Endothelial cell of umbilical vein (primary cell): ENCODE results near the gene RPL10A. TPM values are rescaled to one million over a fixed set of nuclear protein-coding genes. Genes with fewer than 3 reads are reported as not detected.
A peak's percentile ranks its signal among the peaks of the same experiment; 100 is the strongest.
"Not testable (repeated sequence)": the region's sequence is repeated elsewhere in the genome, so short reads cannot be mapped to it uniquely, and the experiment has no call there.

Experiments
- BruUV-seq: library from RNA; stranded (reverse); fragments of 400-500 nt; replicated peaks from 2 replicates; lab custom pipeline; 2021; lab: Mats Ljungman, UMichigan
- CTCF ChIA-PET: fragments of 300-600, 350-600 bp; sonication (Branson Sonifier 250); formaldehyde crosslinking; loops from one replicate; lab custom pipeline; 2021; ENCODE audit warnings: antibody characterized with exemption, inconsistent platforms; lab: Charles Lee
- POLR2A ChIA-PET: fragments of 300-600, 350-600 bp; sonication (Branson Sonifier 250); formaldehyde crosslinking; loops from one replicate; lab custom pipeline; 2021; ENCODE audit warnings: antibody characterized with exemption, inconsistent platforms; lab: Charles Lee
- DNase-seq: peaks from one replicate; pipeline ENCODE4 v3.0.0-alpha.2; 2011; ENCODE audit warnings: low read depth, low spot score
- FAIRE-seq: peaks from 2 replicates; lab custom pipeline; 2011; peaks lifted over from hg19 to GRCh38; lab: Jason Lieb, UNC
- H2AFZ ChIP-seq: 2 replicates; pipeline ENCODE4 v1.6.0; 2012; ENCODE audit warnings: low read depth, low read length, control low read depth, inconsistent platforms
- H3K27ac ChIP-seq: 2 replicates; pipeline ENCODE4 v1.5.1; 2011; ENCODE audit warnings: low read depth, mild to moderate bottlenecking, control low read depth, low read length, moderate library complexity; ENCODE audit not compliant: insufficient read depth
- H3K27me3 ChIP-seq, 2 experiments: 2 replicates each; pipeline versions ENCODE4 v1.6.0 to v1.6.1; 2011; ENCODE audit warnings: low read length in 2 of 2, mixed read lengths in 1 of 2; ENCODE audit not compliant: control insufficient read depth in 2 of 2, insufficient read depth in 2 of 2
- H3K36me3 ChIP-seq, 2 experiments: 2 replicates in 1 of 2; 3 replicates in 1 of 2; pipeline ENCODE4 v1.5.1; 2011; ENCODE audit warnings: low read length in 2 of 2, mild to moderate bottlenecking in 1 of 2, moderate library complexity in 1 of 2; ENCODE audit not compliant: control insufficient read depth in 2 of 2, insufficient read depth in 2 of 2; ENCODE audit errors: extremely low read depth in 1 of 2
- H3K4me1 ChIP-seq: 3 replicates; pipeline ENCODE4 v1.5.1; 2011; ENCODE audit warnings: mild to moderate bottlenecking, low read length; ENCODE audit not compliant: control insufficient read depth, insufficient read depth; ENCODE audit errors: extremely low read depth
- H3K4me2 ChIP-seq: 2 replicates; pipeline ENCODE4 v1.6.1; 2011; ENCODE audit warnings: low read length, control low read depth, mixed read lengths; ENCODE audit not compliant: insufficient read depth
- H3K4me3 ChIP-seq, 3 experiments: fragments of 200-600 bp in 1 of 3; sonication (generic), shearing (Covaris generic) in 1 of 3; replicated peaks in 1 of 3; 2 replicates each; pipeline ENCODE4 v1.5.1; 2011 to 2016; ENCODE audit warnings: control low read depth in 3 of 3, low read length in 3 of 3, mild to moderate bottlenecking in 2 of 3, inconsistent platforms in 1 of 3, low read depth in 1 of 3, moderate library complexity in 1 of 3; ENCODE audit not compliant: insufficient read depth in 1 of 3
- H3K79me2 ChIP-seq: 2 replicates; pipeline ENCODE4 v1.6.0; 2012; ENCODE audit warnings: low read length, inconsistent platforms; ENCODE audit not compliant: control insufficient read depth, insufficient read depth
- H3K9ac ChIP-seq: replicated peaks from 2 replicates; pipeline ENCODE3; 2011; ENCODE audit warnings: low read length, control low read depth; ENCODE audit not compliant: insufficient read depth; ENCODE audit errors: extremely low read depth
- H3K9me1 ChIP-seq: replicated peaks from 3 replicates; pipeline ENCODE4 v1.6.0; 2011; ENCODE audit warnings: mild to moderate bottlenecking, low read length; ENCODE audit not compliant: control insufficient read depth, insufficient read depth; ENCODE audit errors: extremely low read depth
- H3K9me3 ChIP-seq: replicated peaks from 2 replicates; pipeline ENCODE4 v1.5.1; 2012; ENCODE audit warnings: low read length, inconsistent platforms; ENCODE audit not compliant: control insufficient read depth, insufficient read depth
- H4K20me1 ChIP-seq: replicated peaks from 2 replicates; pipeline ENCODE3; 2011; ENCODE audit warnings: mild to moderate bottlenecking, low read length; ENCODE audit not compliant: control insufficient read depth, insufficient read depth; ENCODE audit errors: extremely low read depth
- CTCF ChIP-seq, 2 donors: IDR thresholded peaks; 1 replicate in 1 of 2; 2 replicates in 1 of 2; pipeline ENCODE4 v1.5.1; 2011; ENCODE audit warnings: low read length in 2 of 2, mild to moderate bottlenecking in 2 of 2, moderate library complexity in 2 of 2, control low read depth in 1 of 2, inconsistent platforms in 1 of 2, low read depth in 1 of 2; ENCODE audit not compliant: insufficient read depth in 1 of 2; ENCODE audit errors: extremely low read depth in 1 of 2
- EZH2 ChIP-seq: IDR thresholded peaks from 2 replicates; pipeline ENCODE4 v1.6.1; 2012; ENCODE audit warnings: borderline replicate concordance, low read depth, mild to moderate bottlenecking, moderate library complexity, low read length, inconsistent platforms; ENCODE audit not compliant: severe bottlenecking
- MAX ChIP-seq: IDR thresholded peaks from 2 replicates; pipeline ENCODE4 v1.6.1; 2011; ENCODE audit not compliant: insufficient read depth, insufficient read length
- dilution Hi-C: fragments of 300-500 bp; cut with MboI; formaldehyde crosslinking; loops from one replicate; pipeline ENCODE4 v1.15.0; 2019; ENCODE audit warnings: low sequenced_read_pairs; ENCODE audit not compliant: extremely low pct_ligation_motif_present
- intact Hi-C: fragments of 100-400 bp; cut with micrococcal nuclease; formaldehyde crosslinking; loops from one replicate; pipeline ENCODE4 v1.10.0; 2022
- polyA plus RNA-seq, 4 experiments: library from polyadenylated mRNA; depleted of rRNA in 3 of 4; stranded (reverse) in 3 of 4; unstranded in 1 of 4; fragments of >200 nt; gene quantifications; 2 replicates each; pipeline versions ENCODE4 v1.2.1 to v1.2.3, GENCODE V29; 2011 to 2012; ENCODE audit warnings: missing spikeins in 1 of 4
- total RNA-seq: library from RNA; stranded (reverse); gene quantifications from 2 replicates; pipeline ENCODE4 v1.2.3, GENCODE V29; 2021

Gene RPL10A
- total and polyA plus RNA-seq, 2 donors (not counting 3 experiments of a cell fraction or from before 2014, with no cell fraction given), result 1,339 to 1,956 TPM

GRCh38 chr6:35516712-35517111 is 48.5 kb downstream of the RPL10A start:
- Histone ChIP-seq H3K27me3 (peaks cover 4 to 5% of the 10 kb centered on the region in 2 experiments), H4K20me1 (no peaks in the 10 kb centered on the region), H3K4me2 (no peak overlapping the region), H2AFZ (no peak overlapping the region), H3K4me1 (no peaks in the 10 kb centered on the region), H3K9me1 (no peaks in the 10 kb centered on the region), H3K27ac (no peak overlapping the region), H3K79me2 (no peaks in the 10 kb centered on the region), H3K9me3 (no peaks in the 10 kb centered on the region), H3K36me3 (no peaks in the 10 kb centered on the region), H3K9ac (no peak overlapping the region), H3K4me3 (no peak overlapping the region)
- no peak for TF ChIP-seq MAX
- TF ChIP-seq EZH2, result no peak
- TF ChIP-seq CTCF (IDR thresholded peaks at IDR 0.05; ENCODE audit: extremely low read depth in 1 of 2, insufficient read depth in 1 of 2, low read depth in 1 of 2, low read length in 2 of 2), result no peak
- CTCF ChIA-PET, result interaction anchor here (0.6 to 11.7 kb wide), 7 partner anchors 9 to 220 kb away, joined by 3 to 252 read pairs (median 3); partner anchors contain the start of gene ARMC12
- DNase-seq (no peak), FAIRE-seq (no peak)
- BruUV-seq, result no TSS peak
- POLR2A ChIA-PET, result no interaction called here
- dilution Hi-C loops (no loop called here), intact Hi-C loops (no loop called here)

GRCh38 chr6:35517978-35518377 is 49.8 kb downstream of the RPL10A start:
- H3K4me1 ChIP-seq, H3K79me2 ChIP-seq, dilution Hi-C loops, H3K36me3 ChIP-seq, H2AFZ ChIP-seq, H3K27ac ChIP-seq, H3K27me3 ChIP-seq, DNase-seq, H3K9me3 ChIP-seq, H3K9ac ChIP-seq, H4K20me1 ChIP-seq, H3K9me1 ChIP-seq, H3K4me2 ChIP-seq, intact Hi-C loops, H3K4me3 ChIP-seq, BruUV-seq: not testable (repeated sequence)
- CTCF ChIA-PET, result interaction anchor here (1.2 to 11.7 kb wide), 8 partner anchors 9 to 239 kb away, joined by 3 to 252 read pairs (median 4); partner anchors contain the start of gene ARMC12
- peak; percentile 54 for FAIRE-seq
- POLR2A ChIA-PET, result interaction anchor here (1.0 kb wide), 1 partner anchor 219 kb away, joined by 3 read pairs; no protein-coding TSS in a partner anchor
